ENCODE measurements around the gene RAPGEF3. TPM values are rescaled to one million over a fixed set of nuclear protein-coding genes. Genes with fewer than 3 reads are reported as not detected.

The RAPGEF3 gene
- total RNA-seq, 2 donors from 2014 or later, result 11.4 to 19.6 TPM

DNA sequence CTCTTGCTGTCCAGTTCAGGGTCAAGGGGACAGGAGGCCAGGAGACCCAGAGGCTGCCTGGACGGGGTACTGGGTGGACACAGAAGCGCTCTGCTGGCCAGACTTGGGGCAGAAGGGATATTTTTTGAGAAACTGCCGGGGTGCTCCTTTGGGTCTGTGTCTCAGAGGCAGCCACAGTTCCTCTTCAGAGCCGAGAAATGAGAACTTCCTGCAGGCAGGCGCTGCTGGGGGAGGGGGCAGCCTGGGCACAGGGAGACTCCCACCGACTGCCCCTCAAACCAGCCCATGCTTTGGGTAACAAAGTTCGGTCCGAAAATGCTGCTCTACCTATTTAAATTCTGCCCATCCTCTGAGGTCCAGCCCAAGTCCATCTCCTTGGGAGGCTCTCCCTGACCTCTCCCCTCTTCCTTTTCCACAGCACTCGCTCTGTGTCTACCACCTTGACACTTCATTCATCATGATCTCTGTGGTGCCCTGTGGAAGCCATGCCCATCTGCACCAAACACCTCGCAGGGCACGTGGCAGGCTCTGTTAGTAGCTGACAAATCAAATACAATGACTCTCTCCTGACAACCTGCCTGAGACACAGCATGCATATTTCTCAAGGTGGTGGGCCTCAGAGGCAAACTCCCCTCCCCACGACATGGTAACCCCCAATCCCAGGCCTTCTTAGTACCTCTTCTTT is 44.7 kb upstream of the RAPGEF3 start:
- Histone ChIP-seq H3K36me3 (ENCODE audit: control insufficient read depth, insufficient read depth, low read length) (peaks cover 64% of the 10 kb centered on the region), H3K4me3 (ENCODE audit: low read length) (no peak overlapping the region), H3K27ac (ENCODE audit: low read depth, low read length) (no peak overlapping the region), H3K27me3 (ENCODE audit: control insufficient read depth, insufficient read depth, low read length, poor library complexity, severe bottlenecking) (no peaks in the 10 kb centered on the region), H3K9ac (ENCODE audit: extremely low read depth, low read length, poor library complexity, severe bottlenecking) (no peak overlapping the region), H3K4me1 (ENCODE audit: control insufficient read depth, insufficient read depth, low read length) (peaks cover 14% of the 10 kb centered on the region), H3K9me3 (ENCODE audit: control insufficient read depth, low read length) (no peaks in the 10 kb centered on the region)
- TF ChIP-seq, protein P1, sequence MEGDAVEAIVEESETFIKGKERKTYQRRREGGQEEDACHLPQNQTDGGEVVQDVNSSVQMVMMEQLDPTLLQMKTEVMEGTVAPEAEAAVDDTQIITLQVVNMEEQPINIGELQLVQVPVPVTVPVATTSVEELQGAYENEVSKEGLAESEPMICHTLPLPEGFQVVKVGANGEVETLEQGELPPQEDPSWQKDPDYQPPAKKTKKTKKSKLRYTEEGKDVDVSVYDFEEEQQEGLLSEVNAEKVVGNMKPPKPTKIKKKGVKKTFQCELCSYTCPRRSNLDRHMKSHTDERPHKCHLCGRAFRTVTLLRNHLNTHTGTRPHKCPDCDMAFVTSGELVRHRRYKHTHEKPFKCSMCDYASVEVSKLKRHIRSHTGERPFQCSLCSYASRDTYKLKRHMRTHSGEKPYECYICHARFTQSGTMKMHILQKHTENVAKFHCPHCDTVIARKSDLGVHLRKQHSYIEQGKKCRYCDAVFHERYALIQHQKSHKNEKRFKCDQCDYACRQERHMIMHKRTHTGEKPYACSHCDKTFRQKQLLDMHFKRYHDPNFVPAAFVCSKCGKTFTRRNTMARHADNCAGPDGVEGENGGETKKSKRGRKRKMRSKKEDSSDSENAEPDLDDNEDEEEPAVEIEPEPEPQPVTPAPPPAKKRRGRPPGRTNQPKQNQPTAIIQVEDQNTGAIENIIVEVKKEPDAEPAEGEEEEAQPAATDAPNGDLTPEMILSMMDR (conservative IDR thresholded peaks at IDR 0.05), result no peak
- H3K9me3 Mint-ChIP-seq, result no peaks in the 10 kb centered on the region
- H3K36me3 Mint-ChIP-seq (ENCODE audit: low read depth), result peaks cover 32% of the 10 kb centered on the region
- H3K27me3 Mint-ChIP-seq (ENCODE audit: insufficient read depth), result no peaks in the 10 kb centered on the region
- H3K4me1 Mint-ChIP-seq, result peaks cover 43% of the 10 kb centered on the region
- no peak overlapping the region for H3K4me3 Mint-ChIP-seq
- peak overlapping the region; percentile 54 for H3K27ac Mint-ChIP-seq
- no peak for DNase-seq
- 91 to 97% methylated on average over 8 to 12 of the region's 12 CpGs for WGBS, 2 experiments (ENCODE audit: insufficient coverage in 1 of 2, insufficient read length in 1 of 2)

DNA sequence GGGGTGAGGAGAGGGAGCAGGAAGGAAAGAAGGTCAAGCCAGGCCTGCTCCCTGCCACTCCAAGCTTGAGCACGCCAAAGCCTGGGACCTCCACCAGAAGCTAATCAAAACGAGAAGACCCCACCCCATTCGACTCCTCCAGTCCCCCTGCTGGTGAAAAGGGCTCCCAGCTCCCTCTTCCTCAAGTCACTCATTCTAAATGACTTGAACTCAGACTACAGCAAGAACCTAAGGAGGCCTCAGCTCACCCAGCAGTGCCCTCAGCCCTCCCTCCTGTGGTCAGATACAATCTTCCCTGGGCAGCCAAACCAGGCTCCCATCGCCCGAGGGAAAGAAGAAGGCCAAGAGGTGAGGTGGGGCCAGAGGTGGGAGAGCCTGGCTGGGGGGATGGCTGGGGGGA is 43.6 kb upstream of the RAPGEF3 start:
- no peak overlapping the region for H3K9ac ChIP-seq (ENCODE audit: extremely low read depth, low read length, poor library complexity, severe bottlenecking)
- Mint-ChIP-seq H3K36me3 (ENCODE audit: low read depth) (peaks cover 35% of the 10 kb centered on the region), H3K4me1 (peaks cover 34% of the 10 kb centered on the region), H3K27ac (peak overlapping the region; percentile 48), H3K4me3 (no peak overlapping the region), H3K9me3 (no peaks in the 10 kb centered on the region), H3K27me3 (ENCODE audit: insufficient read depth) (no peaks in the 10 kb centered on the region)
- no peaks in the 10 kb centered on the region for H3K9me3 ChIP-seq (ENCODE audit: control insufficient read depth, low read length)
- WGBS, 2 experiments (ENCODE audit: insufficient coverage in 1 of 2, insufficient read length in 1 of 2), result 71 to 80% methylated on average over 2 to 5 of the region's 5 CpGs
- TF ChIP-seq, protein P1 (conservative IDR thresholded peaks at IDR 0.05), result peak; percentile 73
- H3K27me3 ChIP-seq (ENCODE audit: control insufficient read depth, insufficient read depth, low read length, poor library complexity, severe bottlenecking), result no peaks in the 10 kb centered on the region
- peaks cover 72% of the 10 kb centered on the region for H3K36me3 ChIP-seq (ENCODE audit: control insufficient read depth, insufficient read depth, low read length)
- DNase-seq, result peak; percentile 83
- peaks cover 7% of the 10 kb centered on the region for H3K4me1 ChIP-seq (ENCODE audit: control insufficient read depth, insufficient read depth, low read length)
- H3K27ac ChIP-seq (ENCODE audit: low read depth, low read length), result no peak overlapping the region
- no peak overlapping the region for H3K4me3 ChIP-seq (ENCODE audit: low read length)

DNA sequence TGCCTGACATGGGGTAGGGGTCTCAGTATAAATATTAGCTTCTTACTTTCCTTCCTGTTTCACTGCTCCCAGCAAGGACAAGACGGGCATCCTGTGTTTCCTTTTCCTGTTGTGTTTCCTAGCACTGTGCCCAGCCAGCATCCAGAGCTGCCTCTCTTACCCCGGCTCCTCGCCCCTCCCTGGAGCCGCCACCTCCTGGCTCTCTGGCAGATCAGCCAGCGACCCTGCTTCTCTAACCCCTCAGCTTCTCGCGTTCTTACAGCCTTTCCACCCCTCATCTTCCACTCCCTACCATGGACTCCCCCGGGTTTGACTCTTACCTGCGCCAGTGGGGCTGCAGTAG is 43.2 kb upstream of the RAPGEF3 start:
- Mint-ChIP-seq H3K36me3 (ENCODE audit: low read depth) (peaks cover 39% of the 10 kb centered on the region), H3K27ac (peak overlapping the region; percentile 48), H3K4me1 (peaks cover 30% of the 10 kb centered on the region), H3K9me3 (no peaks in the 10 kb centered on the region), H3K27me3 (ENCODE audit: insufficient read depth) (no peaks in the 10 kb centered on the region), H3K4me3 (no peak overlapping the region)
- H3K36me3 ChIP-seq (ENCODE audit: control insufficient read depth, insufficient read depth, low read length), result peaks cover 74% of the 10 kb centered on the region
- H3K4me1 ChIP-seq (ENCODE audit: control insufficient read depth, insufficient read depth, low read length), result peaks cover 5% of the 10 kb centered on the region
- H3K27ac ChIP-seq (ENCODE audit: low read depth, low read length), result no peak overlapping the region
- no peak for DNase-seq
- TF ChIP-seq, protein P1 (conservative IDR thresholded peaks at IDR 0.05), result no peak
- H3K4me3 ChIP-seq (ENCODE audit: low read length), result no peak overlapping the region
- WGBS, 2 experiments (ENCODE audit: insufficient coverage in 1 of 2, insufficient read length in 1 of 2), result 93 to 100% methylated on average over 3 to 9 of the region's 9 CpGs
- no peaks in the 10 kb centered on the region for H3K27me3 ChIP-seq (ENCODE audit: control insufficient read depth, insufficient read depth, low read length, poor library complexity, severe bottlenecking)
- H3K9ac ChIP-seq (ENCODE audit: extremely low read depth, low read length, poor library complexity, severe bottlenecking), result no peak overlapping the region
- no peaks in the 10 kb centered on the region for H3K9me3 ChIP-seq (ENCODE audit: control insufficient read depth, low read length)

Measured in endodermal cell (in vitro differentiated cells).